GM19099 (cell line): ENCODE results near the gene GPR55.

Experiments
- POLR2A ChIP-seq: IDR thresholded peaks from 3 replicates; pipeline ENCODE4 v1.6.1; 2011; ENCODE audit warnings: low read depth; ENCODE audit not compliant: insufficient read length; ENCODE audit errors: extremely low read depth

GPR55 gene

DNA sequence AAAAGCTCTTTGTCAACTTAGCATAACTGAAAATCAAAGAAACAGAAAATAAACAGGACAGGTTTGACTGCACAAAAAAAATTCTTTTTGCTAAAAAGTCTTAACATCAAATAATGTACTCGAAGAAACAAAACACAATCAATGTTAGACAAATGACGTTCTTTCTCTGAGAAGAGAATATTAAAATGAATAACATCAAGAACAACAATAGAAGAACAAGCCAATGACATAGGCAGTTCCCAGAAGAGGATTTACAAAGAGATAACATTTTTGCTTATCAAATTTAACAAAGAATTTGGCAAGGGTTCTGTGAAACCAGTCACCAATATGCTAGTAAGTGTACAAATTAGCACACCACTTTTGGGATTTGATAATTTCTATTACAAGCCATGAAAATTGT lies 5.8 kb downstream of the GPR55 start:
- no peak for TF ChIP-seq POLR2A

- TF ChIP-seq POLR2A = no peak
Observed at GRCh38 chr2:230916218-230916617, 8.8 kb downstream of the GPR55 start.

DNA sequence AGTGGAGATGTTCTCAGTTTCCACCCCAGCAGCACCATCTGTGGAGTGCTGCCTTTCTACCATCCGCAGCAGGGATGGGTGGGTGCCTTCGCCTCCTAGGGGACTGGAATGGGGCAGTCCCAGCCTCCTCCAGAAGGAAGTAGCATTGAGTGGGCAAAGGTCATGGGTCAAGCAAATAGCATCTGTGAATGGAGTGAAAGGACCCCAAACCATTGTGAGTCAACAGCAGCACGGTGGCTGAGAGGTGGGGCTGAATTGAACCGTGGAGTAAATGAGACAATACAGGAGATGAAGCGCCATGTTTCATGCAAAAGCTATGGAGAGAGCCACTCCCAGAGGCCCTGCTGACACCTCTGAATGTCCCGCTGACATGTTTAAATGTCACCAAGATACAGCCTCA lies 9.7 kb downstream of the GPR55 start:
- no peak for TF ChIP-seq POLR2A

DNA sequence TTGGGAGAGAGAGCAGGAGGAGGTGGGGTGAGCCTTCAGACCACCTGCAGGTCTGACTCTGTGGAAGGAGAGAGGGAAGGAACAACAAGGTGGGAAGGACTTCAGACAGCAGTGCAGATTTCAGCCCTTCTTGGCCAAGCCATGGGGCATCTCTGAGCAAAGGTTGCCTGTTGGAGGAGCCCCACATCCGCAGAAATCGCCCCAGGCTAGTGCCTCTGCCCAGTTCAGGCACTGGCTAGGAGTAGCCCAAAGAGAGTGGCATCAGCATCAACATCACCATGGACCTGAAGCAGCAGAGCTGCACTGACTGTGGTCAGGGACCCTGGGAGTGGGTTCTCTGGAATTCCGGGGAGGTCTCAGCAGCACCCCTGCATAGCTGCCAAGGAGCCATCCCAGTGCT lies 10.2 kb downstream of the GPR55 start:
- TF ChIP-seq POLR2A = no peak

DNA sequence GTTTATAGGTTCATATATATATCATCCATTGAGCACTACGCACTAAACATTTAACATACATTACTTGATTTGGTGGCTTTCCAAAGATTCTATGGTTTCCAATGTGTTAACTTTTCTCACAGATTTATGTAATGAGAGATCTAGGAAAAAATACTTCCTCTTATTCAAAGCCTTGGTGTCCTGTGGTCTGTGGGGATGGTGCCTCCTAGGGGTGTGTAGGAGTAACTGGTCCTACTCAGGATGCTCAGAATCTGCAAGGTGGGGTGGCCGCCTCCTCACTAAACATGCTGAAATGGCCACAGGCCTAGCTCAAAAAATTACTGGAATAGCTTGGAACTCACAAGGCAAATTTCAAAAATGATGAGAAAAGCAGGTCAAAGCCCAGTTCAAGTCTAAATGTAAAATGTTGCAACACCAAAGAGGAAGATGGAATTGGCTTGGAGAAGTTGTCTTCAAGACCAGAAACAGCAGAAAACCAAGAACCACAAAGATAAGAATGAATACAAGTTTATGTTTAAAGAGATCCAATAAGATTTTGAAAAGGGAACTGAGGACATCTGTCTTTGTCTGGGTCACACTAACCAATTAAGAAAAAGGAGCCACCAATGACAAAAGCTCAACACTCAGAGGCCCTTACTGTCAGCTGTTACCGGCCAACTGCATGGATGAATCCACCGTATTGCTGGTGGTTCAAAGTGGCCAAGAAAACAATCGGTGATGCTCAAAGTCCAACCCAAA lies 11.5 kb downstream of the GPR55 start:
- TF ChIP-seq POLR2A = no peak

DNA sequence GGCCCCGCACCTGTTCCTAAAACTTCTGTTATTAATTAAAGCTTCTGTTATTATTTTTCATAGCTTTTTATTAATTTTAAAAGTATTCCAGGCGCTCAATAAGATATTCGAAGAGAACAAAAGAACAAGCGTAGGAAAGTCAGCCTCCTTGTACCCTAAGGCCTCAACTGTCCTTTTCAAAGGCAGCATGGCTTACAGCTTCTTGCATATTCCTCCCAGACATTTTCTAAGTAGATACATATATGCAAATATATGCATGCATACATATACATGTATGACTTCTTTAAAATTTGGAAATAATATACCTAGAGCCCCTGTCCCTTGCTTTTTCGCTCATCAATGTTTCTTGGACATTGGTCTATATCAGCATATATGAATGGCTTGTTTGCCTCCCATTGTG lies 12.3 kb downstream of the GPR55 start:
- no peak for TF ChIP-seq POLR2A

GRCh38 chr2:230912046-230912445 lies 13.0 kb downstream of the GPR55 start:
- TF ChIP-seq POLR2A = no peak

- TF ChIP-seq POLR2A = no peak
Observed at GRCh38 chr2:230910546-230911177, 14.4 kb downstream of the GPR55 start.

GRCh38 chr2:230909841-230910545 lies 15.0 kb downstream of the GPR55 start:
- TF ChIP-seq POLR2A = no peak

GRCh38 chr2:230908595-230909191 lies 16.3 kb downstream of the GPR55 start:
- no peak for TF ChIP-seq POLR2A

DNA sequence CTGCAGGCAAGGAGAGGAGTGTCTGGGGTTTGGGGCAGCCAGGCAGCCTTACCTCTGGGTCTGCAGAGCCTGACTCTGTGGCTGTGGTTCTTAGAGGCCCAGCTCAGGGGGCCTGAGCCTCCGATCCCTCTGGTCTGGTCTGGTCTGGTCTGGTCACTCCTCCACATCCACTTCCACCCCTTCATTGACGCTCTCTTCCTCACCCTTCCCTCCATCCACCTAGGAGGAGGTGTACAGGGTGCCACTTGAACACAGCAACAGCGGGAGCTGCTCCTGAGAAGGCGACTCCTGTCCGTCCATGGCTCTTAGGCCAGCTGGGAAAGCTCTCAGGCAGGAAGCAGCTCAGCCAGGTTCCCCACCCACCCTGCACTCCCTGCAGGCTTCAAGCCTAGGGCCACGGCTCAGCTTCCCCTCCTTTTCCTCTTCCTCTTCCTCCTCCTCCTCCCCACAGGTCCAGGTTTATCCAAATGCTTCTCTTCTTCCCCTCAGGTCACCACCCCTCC lies 16.9 kb downstream of the GPR55 start:
- TF ChIP-seq POLR2A = no peak

- no peak for TF ChIP-seq POLR2A
Observed at GRCh38 chr2:230907361-230908091, 17.5 kb downstream of the GPR55 start.

DNA sequence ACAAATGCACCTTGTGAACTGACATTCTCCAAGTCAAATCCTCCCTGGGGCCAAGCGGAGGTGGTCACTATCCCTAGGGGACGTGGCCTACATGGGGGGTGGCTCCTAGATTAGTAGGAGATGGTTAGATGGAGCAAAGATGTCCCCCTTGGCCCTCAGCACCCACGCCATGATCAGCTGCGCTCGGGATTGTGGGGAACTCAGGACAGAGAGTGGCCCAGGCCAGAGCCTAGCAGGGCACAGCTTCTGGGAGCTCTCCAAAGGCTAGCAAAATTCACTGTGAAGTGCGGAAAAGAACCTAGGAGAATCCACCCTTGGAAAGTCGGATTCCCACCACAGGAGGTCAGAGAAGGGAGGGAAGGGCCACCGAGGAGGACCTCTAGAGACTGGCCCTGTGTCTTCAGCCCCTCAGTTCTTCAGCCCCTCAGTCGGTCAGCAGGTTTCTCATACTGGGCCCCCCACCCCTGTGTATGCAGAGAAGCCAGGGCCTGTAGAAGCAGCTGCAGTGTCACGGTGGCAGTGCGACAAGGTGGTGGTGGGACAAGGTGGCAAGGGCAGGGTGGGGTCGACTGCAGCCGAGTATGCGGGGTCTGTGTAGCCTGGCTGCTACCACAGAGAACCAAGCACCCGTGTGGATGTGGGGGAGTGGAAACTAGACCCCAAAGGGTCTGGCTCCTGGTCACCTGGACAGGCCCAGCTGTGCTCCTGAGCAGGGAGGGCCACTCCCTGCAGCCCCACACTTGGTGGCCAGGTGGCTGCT lies 18.4 kb downstream of the GPR55 start:
- TF ChIP-seq POLR2A = no peak
